ENCODE measurements around the gene FER1L5.

The FER1L5 gene

DNA sequence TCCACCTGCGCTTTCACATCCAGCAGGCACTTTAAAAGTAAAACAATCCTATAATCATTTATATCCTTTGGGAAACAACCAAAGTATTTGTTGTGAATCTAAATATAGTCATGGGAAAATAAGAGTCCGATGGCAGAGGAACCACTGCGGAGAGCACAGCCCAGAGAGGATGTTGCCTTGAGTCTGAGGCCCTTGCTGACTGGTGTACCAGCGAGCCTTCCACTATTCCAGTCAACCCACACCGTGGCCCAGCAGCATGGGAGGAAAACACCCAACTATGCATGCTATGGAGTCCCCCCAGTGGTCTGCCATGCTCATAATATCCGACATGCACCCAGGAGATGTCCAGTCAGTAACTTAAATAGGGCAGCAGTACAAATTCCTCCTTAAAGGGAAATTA, 26.0 kb upstream of the FER1L5 start:
- TF ChIP-seq POLR2AphosphoS5 (IDR thresholded peaks at IDR 0.05; ENCODE audit: low read depth, low read length): no peak
- no peak for TF ChIP-seq TAF1 (IDR thresholded peaks at IDR 0.05; ENCODE audit: borderline replicate concordance, low read depth, low read length)
- no peak for TF ChIP-seq POLR2A (IDR thresholded peaks at IDR 0.05; ENCODE audit: low read depth, low read length)
- FAIRE-seq (no peak), DNase-seq (ENCODE audit: insufficient read length) (no peak)

DNA sequence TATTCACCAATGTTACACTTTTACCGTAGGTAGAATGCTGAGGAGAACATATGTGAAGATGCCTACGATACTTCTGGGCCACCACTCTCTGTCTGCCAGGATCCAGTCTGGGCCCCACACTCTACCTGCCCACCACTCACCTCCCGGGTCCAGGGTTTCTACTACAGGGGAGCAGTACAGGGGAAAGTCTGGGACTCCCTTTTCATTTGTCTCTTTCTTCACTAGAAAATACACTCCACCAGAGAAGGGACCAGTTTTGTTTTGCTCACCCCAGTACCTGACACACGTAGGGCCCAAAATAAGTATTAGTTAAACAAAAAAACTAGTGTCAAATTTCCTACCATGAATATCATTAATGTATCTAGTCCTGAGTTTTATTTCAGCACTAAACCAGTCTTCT, 25.6 kb upstream of the FER1L5 start:
- DNase-seq (ENCODE audit: insufficient read length) (no peak), FAIRE-seq (no peak)
- no peak for TF ChIP-seq POLR2A (IDR thresholded peaks at IDR 0.05; ENCODE audit: low read depth, low read length)
- TF ChIP-seq TAF1 (IDR thresholded peaks at IDR 0.05; ENCODE audit: borderline replicate concordance, low read depth, low read length): no peak
- TF ChIP-seq POLR2AphosphoS5 (IDR thresholded peaks at IDR 0.05; ENCODE audit: low read depth, low read length): no peak

DNA sequence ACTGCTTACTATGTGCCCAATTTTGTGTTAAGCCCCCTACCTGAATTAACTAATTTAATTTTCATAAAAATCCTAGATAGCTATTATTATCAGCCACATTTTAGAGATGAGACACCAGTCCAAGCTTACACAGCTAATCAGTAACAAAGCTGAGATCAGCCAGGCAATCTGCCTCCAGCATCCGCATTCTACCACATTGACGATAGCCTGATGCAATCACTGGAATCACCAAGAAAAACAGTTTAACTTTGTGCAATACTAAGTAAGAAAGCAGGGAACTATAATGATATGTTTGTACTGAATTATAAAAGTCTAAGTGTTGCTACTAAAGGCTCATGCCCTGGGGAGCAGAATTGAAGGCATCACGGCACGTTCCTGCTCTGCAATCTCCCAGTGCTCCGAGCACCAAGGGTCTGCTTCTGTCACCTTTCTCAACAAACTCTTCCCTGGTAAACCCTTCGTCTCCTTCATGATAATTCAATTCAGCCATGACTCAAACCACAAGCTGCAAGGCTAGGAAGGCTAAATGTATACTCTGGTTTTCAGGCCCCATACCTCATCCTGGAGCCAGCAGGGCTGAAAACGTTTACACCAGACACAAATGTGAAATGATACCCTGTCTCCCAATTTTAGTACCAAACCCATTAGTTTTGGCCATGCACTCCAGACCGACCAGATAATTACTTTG, 23.8 kb upstream of the FER1L5 start:
- no peak for DNase-seq (ENCODE audit: insufficient read length)
- FAIRE-seq: no peak
- TF ChIP-seq POLR2A (IDR thresholded peaks at IDR 0.05; ENCODE audit: low read depth, low read length): no peak
- TF ChIP-seq POLR2AphosphoS5 (IDR thresholded peaks at IDR 0.05; ENCODE audit: low read depth, low read length): no peak
- TF ChIP-seq TAF1 (IDR thresholded peaks at IDR 0.05; ENCODE audit: borderline replicate concordance, low read depth, low read length): no peak

DNA sequence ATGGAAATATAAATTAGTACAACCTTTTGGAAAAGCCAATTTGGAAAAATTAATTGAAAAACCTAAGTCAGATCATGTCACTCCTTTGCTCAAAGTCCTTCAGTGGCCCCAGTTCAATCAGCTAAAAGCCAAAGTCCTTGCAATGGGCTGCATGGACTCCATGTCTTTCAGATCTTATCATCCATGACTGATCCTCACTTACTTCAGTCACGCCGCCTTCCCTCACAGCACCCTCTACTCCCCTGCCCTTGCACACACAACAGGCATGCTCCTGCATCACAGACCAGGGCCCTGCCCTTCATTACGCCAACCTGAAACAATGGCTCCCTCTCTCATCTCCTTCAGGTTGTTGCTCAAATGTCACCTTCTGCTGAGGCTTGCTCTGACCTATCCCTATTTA, 20.0 kb upstream of the FER1L5 start:
- no peak for TF ChIP-seq POLR2AphosphoS5 (IDR thresholded peaks at IDR 0.05; ENCODE audit: low read depth, low read length)
- no peak for TF ChIP-seq POLR2A (IDR thresholded peaks at IDR 0.05; ENCODE audit: low read depth, low read length)
- no peak for DNase-seq (ENCODE audit: insufficient read length)
- no peak for FAIRE-seq

DNA sequence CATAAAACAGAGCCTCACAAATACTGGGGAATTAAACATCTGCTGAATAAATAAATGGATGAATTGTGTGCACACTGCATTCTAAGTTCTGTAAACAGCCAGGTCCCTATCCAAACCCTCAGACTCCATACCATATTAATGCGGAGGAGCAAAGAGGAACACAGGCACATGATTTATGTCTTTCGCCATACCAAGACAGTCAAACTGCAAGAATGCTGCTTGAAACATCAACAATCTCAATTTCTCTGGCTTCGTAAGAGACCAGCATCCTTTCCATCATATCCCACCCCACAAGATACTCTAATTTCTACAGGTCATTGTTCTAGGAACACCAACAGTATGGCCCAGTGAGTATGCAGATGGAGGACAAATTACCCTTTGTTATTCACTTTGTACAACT, 19.4 kb upstream of the FER1L5 start:
- no peak for DNase-seq (ENCODE audit: insufficient read length)
- FAIRE-seq: no peak
- no peak for TF ChIP-seq POLR2AphosphoS5 (IDR thresholded peaks at IDR 0.05; ENCODE audit: low read depth, low read length)
- no peak for TF ChIP-seq POLR2A (IDR thresholded peaks at IDR 0.05; ENCODE audit: low read depth, low read length)
- TF ChIP-seq TAF1 (IDR thresholded peaks at IDR 0.05; ENCODE audit: borderline replicate concordance, low read depth, low read length): no peak

DNA sequence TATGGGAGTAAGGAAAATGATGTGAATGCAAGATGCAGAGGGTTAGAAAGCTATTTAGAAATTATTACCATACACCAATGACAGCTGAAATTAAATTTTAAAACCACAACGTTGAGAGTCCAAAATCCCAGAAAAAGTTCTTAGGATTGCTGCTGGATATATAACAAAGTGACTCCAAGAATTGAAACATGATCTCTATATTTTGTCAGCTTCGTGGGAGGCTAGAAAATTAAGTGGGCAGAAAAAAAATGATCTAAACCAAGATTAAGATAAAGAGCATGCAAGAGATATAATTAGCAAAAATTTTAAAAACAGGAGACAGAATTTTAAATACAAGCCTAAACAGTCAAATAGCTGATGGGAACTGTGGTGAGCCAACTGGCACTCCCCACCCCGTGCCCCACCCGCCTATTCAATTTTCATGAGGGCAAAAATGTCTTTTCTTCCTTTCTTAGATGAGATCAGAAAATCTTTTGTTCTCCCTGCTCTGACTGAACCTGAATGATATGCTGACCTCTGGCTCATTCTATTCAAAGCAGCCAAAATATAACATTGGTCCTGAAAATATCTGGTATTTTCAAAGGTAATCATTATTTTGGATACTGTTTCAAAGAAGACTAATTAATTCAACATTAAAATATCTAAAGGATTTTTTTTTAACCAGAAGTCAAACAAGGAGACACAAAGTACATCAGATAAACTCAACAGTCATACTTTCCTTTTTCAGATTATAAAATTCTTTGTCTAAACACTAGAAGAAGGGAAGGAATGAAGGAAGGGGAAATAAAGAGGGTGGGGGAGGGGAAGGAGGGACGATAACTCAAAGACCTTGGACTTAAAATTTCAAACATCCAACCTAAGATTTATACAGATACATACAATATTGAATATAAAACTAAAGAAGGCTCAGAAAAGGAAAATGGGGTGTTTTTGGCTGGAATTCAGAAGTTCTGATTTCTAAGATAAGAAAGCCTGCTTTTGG, 16.7 kb upstream of the FER1L5 start:
- FAIRE-seq (no peak), DNase-seq (ENCODE audit: insufficient read length) (no peak)
- TF ChIP-seq POLR2AphosphoS5 (IDR thresholded peaks at IDR 0.05; ENCODE audit: low read depth, low read length) (no peak), TAF1 (IDR thresholded peaks at IDR 0.05; ENCODE audit: borderline replicate concordance, low read depth, low read length) (no peak), POLR2A (IDR thresholded peaks at IDR 0.05; ENCODE audit: low read depth, low read length) (no peak)

DNA sequence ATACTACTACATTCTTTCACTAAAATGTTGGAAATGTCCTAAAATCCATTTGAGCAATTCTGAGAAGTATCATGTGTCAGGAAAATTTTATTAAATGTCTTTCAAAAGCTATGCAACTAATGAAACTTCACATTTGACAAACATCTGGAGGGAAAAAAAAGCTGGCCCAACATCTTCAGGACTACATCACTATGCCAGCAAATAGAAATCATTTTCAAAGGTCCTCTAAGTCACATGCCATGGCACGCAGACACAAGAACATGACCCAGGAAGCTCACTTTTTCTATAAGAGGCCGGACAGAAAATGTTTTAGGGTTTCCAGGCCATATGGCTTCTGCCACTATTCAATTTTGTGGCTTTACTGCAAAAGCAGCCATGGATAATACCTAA, 16.0 kb upstream of the FER1L5 start:
- TF ChIP-seq POLR2A (IDR thresholded peaks at IDR 0.05; ENCODE audit: low read depth, low read length) (no peak), TAF1 (IDR thresholded peaks at IDR 0.05; ENCODE audit: borderline replicate concordance, low read depth, low read length) (no peak), POLR2AphosphoS5 (IDR thresholded peaks at IDR 0.05; ENCODE audit: low read depth, low read length) (no peak)
- FAIRE-seq: no peak
- DNase-seq (ENCODE audit: insufficient read length): no peak

DNA sequence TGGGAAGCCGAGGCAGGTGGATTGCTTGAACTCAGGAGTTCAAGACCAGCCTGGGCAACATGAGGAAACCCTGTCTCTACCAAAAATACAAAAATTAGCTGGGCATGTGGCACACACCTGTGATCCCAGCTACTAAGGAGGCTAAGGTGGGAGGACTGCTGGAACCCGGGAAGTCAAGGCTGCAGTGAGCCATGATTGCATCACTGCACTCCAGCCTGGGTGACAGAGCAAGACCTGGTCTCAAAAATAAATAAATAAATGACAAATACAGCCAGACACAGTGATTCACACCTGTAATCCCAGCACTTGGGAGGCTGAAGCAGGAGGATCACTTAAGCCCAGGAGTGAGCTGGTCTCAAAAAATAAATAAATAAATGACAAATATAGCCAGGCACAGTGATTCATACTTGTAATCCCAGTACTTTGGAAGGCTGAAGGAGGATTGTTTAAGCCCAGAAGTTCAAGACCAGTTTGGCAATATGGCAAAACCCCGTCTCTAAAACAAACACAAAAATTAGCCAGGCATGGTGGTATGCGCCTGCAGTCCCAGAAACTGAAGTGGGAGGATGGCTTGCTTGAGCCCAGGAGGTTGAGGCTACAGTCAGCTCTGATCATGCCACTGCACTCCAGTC, 10.6 kb upstream of the FER1L5 start:
- DNase-seq (ENCODE audit: insufficient read length) (no peak), FAIRE-seq (no peak)
- TF ChIP-seq POLR2A (IDR thresholded peaks at IDR 0.05; ENCODE audit: low read depth, low read length) (no peak), TAF1 (IDR thresholded peaks at IDR 0.05; ENCODE audit: borderline replicate concordance, low read depth, low read length) (no peak), POLR2AphosphoS5 (IDR thresholded peaks at IDR 0.05; ENCODE audit: low read depth, low read length) (no peak)

DNA sequence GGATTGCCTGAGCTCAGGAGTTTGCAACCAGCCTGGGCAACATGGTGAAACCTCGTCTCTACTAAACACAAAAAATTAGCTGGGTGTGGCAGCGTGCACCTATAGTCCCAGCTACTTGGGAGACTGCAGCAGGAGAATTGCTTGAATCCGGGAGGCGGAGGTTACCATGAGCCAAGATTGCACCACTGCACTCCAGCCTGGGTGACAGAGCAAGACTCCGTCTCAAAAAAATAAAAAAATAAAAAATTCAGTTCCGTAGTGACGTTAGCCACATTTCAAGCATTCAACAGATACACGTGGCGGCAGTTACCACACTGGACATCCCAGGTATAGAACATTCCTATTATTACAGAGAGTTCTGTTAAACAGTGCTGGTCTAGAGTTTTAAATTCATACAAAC, 8.9 kb upstream of the FER1L5 start:
- no peak for FAIRE-seq
- TF ChIP-seq POLR2A (IDR thresholded peaks at IDR 0.05; ENCODE audit: low read depth, low read length): no peak
- TF ChIP-seq TAF1 (IDR thresholded peaks at IDR 0.05; ENCODE audit: borderline replicate concordance, low read depth, low read length): no peak
- TF ChIP-seq POLR2AphosphoS5 (IDR thresholded peaks at IDR 0.05; ENCODE audit: low read depth, low read length): no peak
- no peak for DNase-seq (ENCODE audit: insufficient read length)

DNA sequence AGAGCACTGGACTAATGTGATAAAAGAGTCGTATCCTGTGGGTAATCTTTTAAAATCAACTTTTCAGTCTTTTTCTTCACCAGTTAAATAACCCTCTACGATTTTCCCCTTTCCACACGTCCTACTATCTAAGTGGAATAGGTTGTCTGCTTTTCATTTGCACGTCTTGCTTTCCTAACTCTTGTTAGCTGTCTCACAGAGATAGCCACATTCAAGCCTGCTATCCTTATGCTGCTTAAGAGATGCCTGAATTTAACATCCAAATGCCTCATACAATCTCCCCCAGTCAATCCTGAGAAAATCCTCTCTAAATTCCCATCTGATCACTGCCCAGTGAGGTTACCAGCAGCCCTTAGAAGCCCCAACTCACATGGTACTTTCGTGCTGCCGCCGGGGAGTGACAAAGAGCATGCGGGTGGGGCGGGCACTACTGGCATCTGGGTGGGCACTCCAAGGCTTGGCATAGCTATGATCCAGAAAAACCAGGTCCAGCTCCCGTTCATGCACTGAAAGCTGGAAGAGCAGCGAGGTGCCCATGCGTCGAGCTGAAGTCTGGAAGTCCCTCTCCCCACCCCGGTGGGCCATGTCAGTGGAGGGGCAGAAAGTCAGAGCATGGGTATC, 5.9 kb upstream of the FER1L5 start:
- TF ChIP-seq TAF1 (IDR thresholded peaks at IDR 0.05; ENCODE audit: borderline replicate concordance, low read depth, low read length) (no peak), POLR2AphosphoS5 (IDR thresholded peaks at IDR 0.05; ENCODE audit: low read depth, low read length) (no peak), POLR2A (IDR thresholded peaks at IDR 0.05; ENCODE audit: low read depth, low read length) (no peak)
- DNase-seq (ENCODE audit: insufficient read length): no peak
- FAIRE-seq: no peak
